K562 (cell line): ENCODE results near the gene CHST12. TPM values are rescaled to one million over a fixed set of nuclear protein-coding genes. Genes with fewer than 3 reads are reported as not detected.
A peak's percentile ranks its signal among the peaks of the same experiment; 100 is the strongest.

Experiments
- AFF4 ChIP-seq: sonication (generic); formaldehyde crosslinking; IDR thresholded peaks from 2 replicates; pipeline ENCODE4 v1.8.0; 2023; ENCODE audit warnings: mild to moderate bottlenecking, missing genetic modification reagents
- ATF3 ChIP-seq, 2 experiments: fragments of 450-650 bp in 1 of 2; sonication (generic) in 1 of 2; formaldehyde crosslinking in 1 of 2; IDR thresholded peaks in 1 of 2; conservative IDR thresholded peaks in 1 of 2; 2 replicates each; pipeline versions ENCODE4 v1.6.1 to v1.8.1; 2016 to 2023; ENCODE audit warnings: mild to moderate bottlenecking in 2 of 2, moderate library complexity in 2 of 2, inconsistent platforms in 1 of 2, missing genetic modification reagents in 1 of 2
- CHCHD3 ChIP-seq: fragments of 250-450 bp; sonication (Bioruptor Pico); IDR thresholded peaks from 2 replicates; pipeline ENCODE4 v2.1.2; 2022; ENCODE audit warnings: mild to moderate bottlenecking
- CXXC5 ChIP-seq: fragments of 250-450 bp; sonication (Bioruptor Pico); IDR thresholded peaks from 2 replicates; pipeline ENCODE4 v1.8.0; 2022; ENCODE audit warnings: inconsistent platforms, mild to moderate bottlenecking, moderate library complexity
- E2F1 ChIP-seq: sonication (generic); formaldehyde crosslinking; IDR thresholded peaks from 2 replicates; pipeline ENCODE4 v1.8.1; 2023; ENCODE audit warnings: mild to moderate bottlenecking, missing genetic modification reagents, moderate library complexity
- E2F8 ChIP-seq: fragments of 450-650 bp; IDR thresholded peaks from 2 replicates; pipeline ENCODE4 v1.7.1; 2018; ENCODE audit warnings: mild to moderate bottlenecking, low read depth; ENCODE audit not compliant: partially characterized antibody
- EP400 ChIP-seq: fragments of 450-650 bp; IDR thresholded peaks from 2 replicates; pipeline ENCODE4 v1.6.1; 2017; ENCODE audit warnings: antibody characterized with exemption, mild to moderate bottlenecking, moderate library complexity
- HSF4 ChIP-seq: fragments of 250-450 bp; sonication (Bioruptor Pico); IDR thresholded peaks from 2 replicates; pipeline ENCODE4 v2.1.2; 2022; ENCODE audit warnings: mild to moderate bottlenecking, moderate library complexity, borderline replicate concordance
- KHSRP ChIP-seq: fragments of 450-650 bp; IDR thresholded peaks from 2 replicates; pipeline ENCODE4 v1.6.1; 2017
- MYC ChIP-seq, 2 experiments: fragments of 250-450 bp in 1 of 2; sonication (Bioruptor Pico) in 1 of 2; IDR thresholded peaks; 2 replicates each; pipeline versions ENCODE4 v1.5.1 to v1.6.1; 2012 to 2021; ENCODE audit warnings: low read depth in 2 of 2, borderline replicate concordance in 1 of 2, improper control_type of control experiment in 1 of 2, low read length in 1 of 2, mild to moderate bottlenecking in 1 of 2, moderate library complexity in 1 of 2
- PHF8 ChIP-seq: fragments of 200-600 bp; sonication (generic); IDR thresholded peaks from 2 replicates; pipeline ENCODE4 v1.6.1; 2012; ENCODE audit warnings: mixed run types, mild to moderate bottlenecking, inconsistent platforms, low read length, moderate library complexity, borderline replicate concordance
- PTTG1 ChIP-seq: fragments of 450-650 bp; IDR thresholded peaks from 2 replicates; pipeline ENCODE4 v1.6.1; 2016; ENCODE audit warnings: low read depth, mild to moderate bottlenecking, missing genetic modification characterization, missing compliant biosample characterization
- SRSF9 ChIP-seq: fragments of 200-400 bp; formaldehyde crosslinking; IDR thresholded peaks from 2 replicates; pipeline ENCODE4 v1.6.1; 2017; ENCODE audit warnings: low read depth, low read length, borderline replicate concordance
- ZFP1 ChIP-seq: fragments of 450-650 bp; formaldehyde crosslinking; IDR thresholded peaks from 2 replicates; pipeline ENCODE4 v1.4.0; 2020; ENCODE audit warnings: mild to moderate bottlenecking, mixed read lengths
- polyA plus RNA-seq, 8 experiments: library from polyadenylated mRNA; depleted of rRNA in 4 of 8; stranded (reverse) in 5 of 8; unstranded in 3 of 8; fragments of >200 nt; fragmentation: Nextera tagmentation in 2 of 8; fragmentation: Illumina TruSeq in 1 of 8; extraction: Ambion mirVana in 2 of 8; extraction: Trizol in 1 of 8; gene quantifications; 2 replicates each; pipeline versions ENCODE4 v1.2.1 to v1.2.3, GENCODE V29; 2011 to 2014; ENCODE audit warnings: inconsistent platforms in 1 of 8, missing spikeins in 1 of 8
- total RNA-seq, 7 experiments: library from RNA; depleted of rRNA in 6 of 7; stranded (reverse); fragments of >200 nt in 6 of 7; fragmentation: Illumina TruSeq in 2 of 7; extraction: Trizol in 2 of 7; gene quantifications; 2 replicates each; pipeline versions ENCODE4 v1.2.1 to v1.2.3, GENCODE V29; 2011 to 2021; ENCODE audit warnings: low replicate concordance in 1 of 7

CHST12 gene
- total and polyA plus RNA-seq, 9 of the 15 experiments (the other 6 are each of a cell fraction or from before 2014, with no cell fraction given) = 0.18 to 19.8 (median 3.6) TPM

GRCh38 chr7:2399848-2400587 lies 3.4 kb upstream of the CHST12 start (continued):
- TF ChIP-seq E2F8 (no peak), E2F1 (CRISPR knock-in tag) (0 out of 2 replicates have a peak, but pooled peaks have one; percentile 27), SRSF9 (no peak), AFF4 (CRISPR knock-in tag) (no peak), CXXC5 (CRISPR knock-in tag) (peak; percentile 39), PHF8 (peak; percentile 52; the same call in 1 of the 2 replicates), PTTG1 (no peak), EP400 (peak; percentile 54), HSF4 (CRISPR knock-in tag) (0 out of 2 replicates have a peak, but pooled peaks have one; percentile 51), ATF3 (IDR thresholded peaks at IDR 0.05) (peak; percentile 42; the same call in 1 of the 2 replicates), ATF3 (CRISPR knock-in tag; conservative IDR thresholded peaks at IDR 0.05) (no peak), CHCHD3 (CRISPR knock-in tag) (no peak), MYC (IDR thresholded peaks at IDR 0.05; ENCODE audit: low read depth, low read length) (peak; percentile 47), MYC (CRISPR knock-in tag; IDR thresholded peaks at IDR 0.05; ENCODE audit: borderline replicate concordance, low read depth) (0 out of 2 replicates have a peak, but pooled peaks have one; percentile 45), ZFP1 (CRISPR knock-in tag) (no peak), KHSRP (no peak)
